Measurements from ENCODE around the gene RALGPS2.

GRCh38 chr1:178928976-178929375, 203.9 kb downstream of the RALGPS2 start:
- no peak for TF ChIP-seq CTCF (IDR thresholded peaks at IDR 0.05; ENCODE audit: insufficient read depth, low read length, poor library complexity, severe bottlenecking)
- no peak for TF ChIP-seq EZH2phosphoT487 (conservative IDR thresholded peaks at IDR 0.05; ENCODE audit: low read length)

Measured in SU-DHL-6 (cell line).